Lower lobe of right lung (tissue), 2 donors: Measurements from ENCODE around the gene TPM4. TPM values are rescaled to one million over a fixed set of nuclear protein-coding genes. Genes with fewer than 3 reads are reported as not detected.

Experiments used
- ATAC-seq, 2 donors: fragments of 200-7000 bp; cut with Tn5 transposase; one replicate each; pipeline ENCODE4 v1.9.1; 2020 to 2022; ENCODE audit warnings: mild to moderate bottlenecking in 2 of 2, moderate library complexity in 2 of 2
- DNase-seq: peaks from one replicate; pipeline ENCODE4 v3.0.0-alpha.2; 2020
- H3K27ac ChIP-seq: fragments of 200-600 bp; one replicate; pipeline ENCODE4 v1.8.0; 2022
- H3K27me3 ChIP-seq: fragments of 200-600 bp; one replicate; pipeline ENCODE4 v1.8.0; 2022; ENCODE audit warnings: low read depth
- H3K36me3 ChIP-seq: fragments of 200-600 bp; one replicate; pipeline ENCODE4 v1.8.0; 2022; ENCODE audit warnings: mild to moderate bottlenecking
- H3K4me1 ChIP-seq: fragments of 200-600 bp; one replicate; pipeline ENCODE4 v1.8.0; 2022
- H3K4me3 ChIP-seq: fragments of 200-600 bp; one replicate; pipeline ENCODE4 v1.8.0; 2022; ENCODE audit warnings: mild to moderate bottlenecking
- H3K9me3 ChIP-seq: fragments of 200-600 bp; one replicate; pipeline ENCODE4 v1.8.0; 2022
- intact Hi-C: fragments of 100-400 bp; cut with DNase I; formaldehyde crosslinking; loops from one replicate; pipeline ENCODE4 v1.11.0; 2022
- total RNA-seq: library from RNA; stranded (reverse); fragmentation: NEBNext Ultra II Directional; extraction: Animal tissue kit (Norgen Biotek cat#: 25700); gene quantifications from one replicate; pipeline ENCODE4 v1.2.1, GENCODE V29; 2021
- TF ChIP-seq, protein P1 (sequence below): fragments of 200-600 bp; IDR thresholded peaks from one replicate; pipeline ENCODE4 v1.8.0; 2022; ENCODE audit warnings: antibody characterized with exemption, mild to moderate bottlenecking
- donor health status: DM: no; HTN: yes; CAD: no; lungs with severe emphysema.

The TPM4 gene
- total RNA-seq, 1 donor from 2014 or later: 319 TPM

DNA sequence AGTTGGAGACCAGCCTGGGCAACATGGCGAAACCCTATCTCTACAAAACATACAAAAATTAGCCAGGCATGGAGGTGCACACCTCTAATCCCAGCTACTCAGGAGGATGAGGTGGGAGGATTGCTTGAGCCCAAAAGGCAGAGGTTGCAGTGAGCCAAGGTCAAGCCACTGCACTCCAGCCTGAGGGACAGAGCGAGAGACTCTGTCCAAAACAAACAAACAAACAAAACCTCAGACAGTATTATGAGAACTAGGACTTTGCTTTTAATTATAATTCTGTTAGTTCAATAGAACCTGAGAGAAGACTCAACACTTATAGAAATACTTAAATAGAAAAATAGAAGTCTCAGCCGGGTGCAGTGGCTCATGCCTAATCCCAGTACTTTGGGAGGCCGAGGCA is 31.1 kb upstream of the TPM4 start:
- Histone ChIP-seq H3K4me3 (no peak overlapping the region), H3K9me3 (no peaks in the 10 kb centered on the region), H3K4me1 (peaks cover 15% of the 10 kb centered on the region), H3K27ac (no peak overlapping the region), H3K27me3 (no peaks in the 10 kb centered on the region), H3K36me3 (no peaks in the 10 kb centered on the region)
- intact Hi-C loops: loop anchor here (10.0 kb wide), 1 partner anchor 140 kb away; the partner anchor contains the start of gene FAM32A
- ATAC-seq (no peak), DNase-seq (no peak)
- TF ChIP-seq, protein P1, sequence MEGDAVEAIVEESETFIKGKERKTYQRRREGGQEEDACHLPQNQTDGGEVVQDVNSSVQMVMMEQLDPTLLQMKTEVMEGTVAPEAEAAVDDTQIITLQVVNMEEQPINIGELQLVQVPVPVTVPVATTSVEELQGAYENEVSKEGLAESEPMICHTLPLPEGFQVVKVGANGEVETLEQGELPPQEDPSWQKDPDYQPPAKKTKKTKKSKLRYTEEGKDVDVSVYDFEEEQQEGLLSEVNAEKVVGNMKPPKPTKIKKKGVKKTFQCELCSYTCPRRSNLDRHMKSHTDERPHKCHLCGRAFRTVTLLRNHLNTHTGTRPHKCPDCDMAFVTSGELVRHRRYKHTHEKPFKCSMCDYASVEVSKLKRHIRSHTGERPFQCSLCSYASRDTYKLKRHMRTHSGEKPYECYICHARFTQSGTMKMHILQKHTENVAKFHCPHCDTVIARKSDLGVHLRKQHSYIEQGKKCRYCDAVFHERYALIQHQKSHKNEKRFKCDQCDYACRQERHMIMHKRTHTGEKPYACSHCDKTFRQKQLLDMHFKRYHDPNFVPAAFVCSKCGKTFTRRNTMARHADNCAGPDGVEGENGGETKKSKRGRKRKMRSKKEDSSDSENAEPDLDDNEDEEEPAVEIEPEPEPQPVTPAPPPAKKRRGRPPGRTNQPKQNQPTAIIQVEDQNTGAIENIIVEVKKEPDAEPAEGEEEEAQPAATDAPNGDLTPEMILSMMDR: no peak

DNA sequence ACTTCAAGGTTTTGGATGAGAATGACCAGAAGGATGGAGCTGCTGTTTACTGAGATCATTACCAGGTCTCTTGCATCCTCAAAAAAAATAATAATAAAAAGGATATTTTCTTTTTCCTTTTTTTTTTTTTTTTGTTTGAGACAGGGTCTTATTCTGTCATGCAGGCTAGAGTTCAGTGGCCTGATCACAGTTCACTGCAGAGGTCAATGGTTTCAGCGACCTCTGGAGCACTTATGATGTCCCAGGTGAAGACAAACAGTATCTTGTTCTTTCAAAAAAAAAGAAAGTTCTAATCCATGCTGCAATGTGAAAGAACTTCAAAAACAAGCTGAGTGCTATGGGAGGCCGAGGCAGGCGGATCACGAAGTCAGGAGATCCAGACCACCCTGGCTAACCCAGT is 30.4 kb upstream of the TPM4 start:
- intact Hi-C loops: loop anchor here (10.0 kb wide), 1 partner anchor 139 kb away; the partner anchor contains the start of gene FAM32A
- Histone ChIP-seq H3K9me3 (no peaks in the 10 kb centered on the region), H3K27me3 (no peaks in the 10 kb centered on the region), H3K27ac (no peak overlapping the region), H3K4me3 (no peak overlapping the region), H3K4me1 (peaks cover 10% of the 10 kb centered on the region), H3K36me3 (no peaks in the 10 kb centered on the region)
- DNase-seq (no peak), ATAC-seq (no peak)
- TF ChIP-seq, protein P1: no peak

DNA sequence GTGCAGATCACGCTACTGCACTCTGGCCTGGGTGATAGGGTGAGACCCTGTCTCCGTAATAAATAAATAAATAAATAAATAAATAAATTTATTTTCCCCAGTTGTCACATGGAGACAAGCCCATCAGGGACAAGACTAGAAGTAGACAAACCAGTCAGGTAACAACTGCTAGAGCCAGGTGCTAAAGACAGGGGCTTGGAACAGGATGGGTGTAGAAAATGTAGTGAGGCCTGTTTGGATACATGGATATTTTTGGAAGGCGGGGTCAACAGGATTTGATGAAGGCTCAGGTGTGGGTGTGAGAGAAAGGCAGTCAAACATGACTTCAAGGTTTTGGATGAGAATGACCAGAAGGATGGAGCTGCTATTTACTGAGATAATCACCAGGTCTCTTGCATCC is 27.7 kb upstream of the TPM4 start:
- no peak for ATAC-seq
- TF ChIP-seq, protein P1: no peak
- no peak for DNase-seq
- no peak overlapping the region for H3K4me3 ChIP-seq
- no peaks in the 10 kb centered on the region for H3K36me3 ChIP-seq
- H3K27ac ChIP-seq: no peak overlapping the region
- H3K27me3 ChIP-seq: no peaks in the 10 kb centered on the region
- H3K4me1 ChIP-seq: no peaks in the 10 kb centered on the region
- intact Hi-C loops: loop anchor here (10.0 kb wide), 1 partner anchor 136 kb away; the partner anchor contains the start of gene FAM32A
- H3K9me3 ChIP-seq: no peaks in the 10 kb centered on the region

DNA sequence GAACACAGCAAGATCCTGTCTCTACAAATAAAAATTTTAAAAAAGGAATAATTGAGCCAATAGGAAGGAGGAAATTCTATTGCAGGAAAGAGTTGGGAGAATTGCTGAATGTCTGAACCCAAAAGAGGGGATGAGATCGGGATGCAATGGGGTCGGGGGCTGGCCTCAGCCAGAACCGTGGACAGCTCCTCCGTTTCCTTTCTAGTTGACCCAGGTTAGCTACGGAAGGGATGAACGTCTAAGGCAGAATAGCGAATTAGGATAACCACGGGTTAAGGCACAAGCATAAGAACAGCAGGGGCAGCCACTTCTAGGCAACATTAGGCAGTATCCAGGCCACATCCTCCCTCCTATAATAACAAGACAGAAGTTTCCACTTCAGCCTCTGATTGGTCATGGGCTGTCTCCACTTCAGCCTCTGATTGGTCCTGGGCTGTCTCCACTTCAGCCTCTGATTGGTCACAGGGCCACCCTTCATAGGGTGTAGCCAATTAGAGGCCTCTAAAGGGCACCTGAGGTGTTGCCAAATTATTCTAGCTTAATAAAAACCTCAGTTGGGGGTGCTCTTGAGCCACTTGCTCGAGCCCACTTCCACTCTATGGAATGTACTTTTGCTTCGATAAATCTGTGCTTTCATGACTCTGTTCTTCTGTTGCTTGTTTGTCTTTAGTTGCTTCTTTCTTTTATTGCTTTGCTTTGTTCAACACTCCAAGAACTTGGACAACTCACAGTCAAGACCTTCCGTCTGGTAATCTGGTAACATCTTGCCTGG is 24.9 kb upstream of the TPM4 start:
- TF ChIP-seq, protein P1: no peak
- ATAC-seq: peak; percentile 70 to 75

DNA sequence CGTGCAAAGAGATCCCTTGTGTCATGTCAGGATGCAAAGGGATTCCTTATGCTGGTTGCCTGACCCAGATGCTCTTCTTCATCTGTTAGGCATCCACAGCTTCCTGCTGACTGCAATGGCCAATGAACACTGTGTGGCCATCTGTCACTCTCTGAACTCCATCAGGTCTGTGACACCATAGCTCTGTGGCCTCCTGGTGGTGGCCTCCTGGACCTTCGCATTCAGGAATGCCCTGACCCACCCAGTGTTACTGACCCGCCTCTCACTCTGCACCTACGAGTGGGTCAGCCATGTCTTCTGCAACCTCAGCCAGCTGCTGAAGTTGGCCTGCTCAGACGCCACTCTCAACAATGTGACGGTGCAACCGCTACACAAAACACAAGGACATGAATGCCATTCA is 23.9 kb upstream of the TPM4 start:
- ATAC-seq (no peak), DNase-seq (no peak)
- Histone ChIP-seq H3K27me3 (no peaks in the 10 kb centered on the region), H3K27ac (no peak overlapping the region), H3K36me3 (no peaks in the 10 kb centered on the region), H3K4me3 (no peak overlapping the region), H3K9me3 (no peaks in the 10 kb centered on the region), H3K4me1 (no peaks in the 10 kb centered on the region)
- TF ChIP-seq, protein P1: no peak
- intact Hi-C loops: no loop called here

More for the DNA sequence above, 24.9 kb upstream of the TPM4 start:
- H3K9me3 ChIP-seq: no peaks in the 10 kb centered on the region
- DNase-seq: peak; percentile 20
- no peaks in the 10 kb centered on the region for H3K4me1 ChIP-seq
- no peaks in the 10 kb centered on the region for H3K36me3 ChIP-seq
- H3K27ac ChIP-seq: no peak overlapping the region
- H3K4me3 ChIP-seq: no peak overlapping the region
- intact Hi-C loops: no loop called here
- no peaks in the 10 kb centered on the region for H3K27me3 ChIP-seq
